Measurements from ENCODE around the gene HINFP. TPM values are rescaled to one million over a fixed set of nuclear protein-coding genes. Genes with fewer than 3 reads are reported as not detected.
"Not testable (repeated sequence)": the region's sequence is repeated elsewhere in the genome, so short reads cannot be mapped to it uniquely, and the experiment has no call there.

Gene HINFP
- polyA plus RNA-seq, 1 experiment: 14.9 TPM

GRCh38 chr11:119180729-119181676, 59.6 kb downstream of the HINFP start:
- Histone ChIP-seq H3K27me3 (ENCODE audit: control insufficient read depth, insufficient read depth, low read length) (peaks cover 6% of the 10 kb centered on the region), H3K4me3 (ENCODE audit: low read depth, low read length) (no peak overlapping the region), H3K27ac (ENCODE audit: low read depth, low read length) (no peak overlapping the region), H3K9me3 (ENCODE audit: control insufficient read depth, insufficient read depth, low read length) (no peaks in the 10 kb centered on the region)
- CTCF ChIA-PET: interaction anchor here (0.7 to 1.1 kb wide), 2 partner anchors 16 to 23 kb away, joined by 3 to 4 read pairs; no protein-coding TSS in a partner anchor
- no peak for DNase-seq (ENCODE audit: low read depth, low spot score)
- no peak for TF ChIP-seq CTCF (IDR thresholded peaks at IDR 0.05; ENCODE audit: low read depth, low read length)
- POLR2A ChIA-PET: interaction anchor here (0.6 kb wide), 2 partner anchors 12 to 291 kb away, joined by 3 to 10 read pairs; no protein-coding TSS in a partner anchor

- ChIA-PET POLR2A (no interaction called here), CTCF (interaction anchor here (0.7 to 1.1 kb wide), 4 partner anchors 10 to 22 kb away, joined by 3 to 4 read pairs (median 3); no protein-coding TSS in a partner anchor)
- TF ChIP-seq CTCF (IDR thresholded peaks at IDR 0.05; ENCODE audit: low read depth, low read length): no peak
- no peak overlapping the region for H3K27ac ChIP-seq (ENCODE audit: low read depth, low read length)
- H3K9me3 ChIP-seq (ENCODE audit: control insufficient read depth, insufficient read depth, low read length): no peaks in the 10 kb centered on the region
- no peak overlapping the region for H3K4me3 ChIP-seq (ENCODE audit: low read depth, low read length)
- DNase-seq (ENCODE audit: low read depth, low spot score): no peak
- peaks cover 12% of the 10 kb centered on the region for H3K27me3 ChIP-seq (ENCODE audit: control insufficient read depth, insufficient read depth, low read length)
These were observed 60.5 kb downstream of the HINFP start for GRCh38 chr11:119181677-119182412.

- H3K4me3 ChIP-seq (ENCODE audit: low read depth, low read length); H3K9me3 ChIP-seq (ENCODE audit: control insufficient read depth, insufficient read depth, low read length); H3K27ac ChIP-seq (ENCODE audit: low read depth, low read length); CTCF ChIA-PET; DNase-seq (ENCODE audit: low read depth, low spot score); POLR2A ChIA-PET: not testable (repeated sequence)
- H3K27me3 ChIP-seq (ENCODE audit: control insufficient read depth, insufficient read depth, low read length): peaks cover 21% of the 10 kb centered on the region
These were observed 63.0 kb downstream of the HINFP start for GRCh38 chr11:119184399-119184798.

Other genes starting within 250 kb of the HINFP start
- not detected in 2 replicates for gene CXCR5, start 237.7 kb upstream of the HINFP start, polyA plus RNA-seq (2011; rRNA removed)
- gene BCL9L, start 195.7 kb upstream of the HINFP start, polyA plus RNA-seq (2011; rRNA removed): 2.5 and 5.7 TPM in 2 replicates
- gene UPK2, start 165.3 kb upstream of the HINFP start, polyA plus RNA-seq (2011; rRNA removed): 0.20 TPM in 1 of 2 replicates, not detected in the other
- not detected in 2 replicates for gene FOXR1, start 149.8 kb upstream of the HINFP start, polyA plus RNA-seq (2011; rRNA removed)
- 11.4 and 13.5 TPM in 2 replicates for gene CENATAC, start 123.4 kb upstream of the HINFP start, polyA plus RNA-seq (2011; rRNA removed)
- gene RPS25, start 103.2 kb upstream of the HINFP start, polyA plus RNA-seq (2011; rRNA removed): 819 and 1,059 TPM in 2 replicates
- gene TRAPPC4, start 102.8 kb upstream of the HINFP start, polyA plus RNA-seq (2011; rRNA removed): 95.3 and 100 TPM in 2 replicates
- 12.5 and 14.9 TPM in 2 replicates for gene SLC37A4, start 90.7 kb upstream of the HINFP start, polyA plus RNA-seq (2011; rRNA removed)
- gene HYOU1, start 64.4 kb upstream of the HINFP start, polyA plus RNA-seq (2011; rRNA removed): 123 and 144 TPM in 2 replicates
- 9.9 and 19.9 TPM in 2 replicates for gene VPS11, start 53.8 kb upstream of the HINFP start, polyA plus RNA-seq (2011; rRNA removed)
- gene HMBS, start 36.7 kb upstream of the HINFP start, polyA plus RNA-seq (2011; rRNA removed): 38.5 and 43.3 TPM in 2 replicates
- gene DPAGT1, start 19.7 kb upstream of the HINFP start, polyA plus RNA-seq (2011; rRNA removed): 59.2 and 62.5 TPM in 2 replicates
- 2.8 and 3.4 TPM in 2 replicates for gene C2CD2L, start 14.2 kb upstream of the HINFP start, polyA plus RNA-seq (2011; rRNA removed)
- 0.21 and 0.30 TPM in 2 replicates for gene ABCG4, start 27.5 kb downstream of the HINFP start, polyA plus RNA-seq (2011; rRNA removed)
- gene NLRX1, start 47.1 kb downstream of the HINFP start, polyA plus RNA-seq (2011; rRNA removed): 4.7 and 6.4 TPM in 2 replicates
- not detected in 2 replicates for gene NHERF4, start 63.9 kb downstream of the HINFP start, polyA plus RNA-seq (2011; rRNA removed)
- gene CBL, start 84.8 kb downstream of the HINFP start, polyA plus RNA-seq (2011; rRNA removed): 19.9 and 24.3 TPM in 2 replicates
- gene MCAM, start 195.6 kb downstream of the HINFP start, polyA plus RNA-seq (2011; rRNA removed): 41.9 and 53.4 TPM in 2 replicates
- 27.1 and 35.3 TPM in 2 replicates for gene RNF26, start 212.9 kb downstream of the HINFP start, polyA plus RNA-seq (2011; rRNA removed)
- gene C1QTNF5, start 219.3 kb downstream of the HINFP start, polyA plus RNA-seq (2011; rRNA removed): 8.3 and 10.9 TPM in 2 replicates
- gene MFRP, start 225.1 kb downstream of the HINFP start, polyA plus RNA-seq (2011; rRNA removed): not detected in 2 replicates